ENCODE data around the gene RYR2. TPM values are rescaled to one million over a fixed set of nuclear protein-coding genes. Genes with fewer than 3 reads are reported as not detected.

RYR2 gene
- total RNA-seq, 1 experiment from 2014 or later: 3.4 TPM

- H3K23ac ChIP-seq (ENCODE audit: insufficient read length, low read depth, low read length): no peak overlapping the region
- peaks cover 4% of the 10 kb centered on the region; the same call in 1 of the 2 replicates for H3K4me1 ChIP-seq (ENCODE audit: insufficient read depth, low read length)
- H2BK15ac ChIP-seq (ENCODE audit: low read depth, low read length): no peak overlapping the region
- H3K4me2 ChIP-seq (ENCODE audit: insufficient read depth, insufficient read length, low read length): no peak overlapping the region
- no peak overlapping the region for H2AFZ ChIP-seq (ENCODE audit: low read length)
- Mint-ChIP-seq H3K27ac (no peak overlapping the region), H3K27me3 (ENCODE audit: low read depth) (no peaks in the 10 kb centered on the region), H3K4me3 (no peak overlapping the region), H3K4me1 (peaks cover 20 to 21% of the 10 kb centered on the region in 2 experiments), H3K36me3 (ENCODE audit: insufficient read depth in 1 of 3, low read depth in 3 of 3) (peaks cover 2 to 5% (median 3%) of the 10 kb centered on the region in 3 experiments; a peak in 4 of 7 replicates), H3K9me3 (peaks cover 0 to 2% of the 10 kb centered on the region in 2 experiments; a peak in 1 of 5 replicates)
- H2BK20ac ChIP-seq (ENCODE audit: low read depth, low read length, poor library complexity, severe bottlenecking): no peak overlapping the region
- no peaks in the 10 kb centered on the region for H3K9me3 ChIP-seq (ENCODE audit: control insufficient read depth, low read depth, low read length)
- H3K9ac ChIP-seq (ENCODE audit: extremely low read depth, insufficient read length, low read length): no peak overlapping the region
- H3T11ph ChIP-seq (ENCODE audit: low read length): no peak overlapping the region
- no peak overlapping the region for H2BK12ac ChIP-seq (ENCODE audit: insufficient read length, low read depth, low read length)
- H3K79me1 ChIP-seq (ENCODE audit: insufficient read depth, low read depth, low read length, poor library complexity, severe bottlenecking): no peaks in the 10 kb centered on the region
- no peaks in the 10 kb centered on the region for H4K20me1 ChIP-seq (ENCODE audit: control insufficient read depth, insufficient read depth, insufficient read length)
- no peaks in the 10 kb centered on the region for H3K79me2 ChIP-seq (ENCODE audit: insufficient read depth, low read length)
- no peaks in the 10 kb centered on the region for H3K23me2 ChIP-seq (ENCODE audit: insufficient read length, low read depth, low read length, poor library complexity, severe bottlenecking)
- no peak overlapping the region for H3K27ac ChIP-seq (ENCODE audit: insufficient read length, low read depth, low read length)
- H4K8ac ChIP-seq (replicated peaks; ENCODE audit: insufficient read length, low read depth, low read length): no peak overlapping the region
- no peak overlapping the region for H3K56ac ChIP-seq (ENCODE audit: insufficient read length, low read depth, low read length)
- no peak for DNase-seq
- H3K18ac ChIP-seq (ENCODE audit: insufficient read length, low read depth, low read length): no peak overlapping the region
- no peak overlapping the region for H3K4ac ChIP-seq (ENCODE audit: low read depth, low read length)
- no peak overlapping the region for H4K91ac ChIP-seq (ENCODE audit: insufficient read length, low read depth, low read length)
- no peak overlapping the region for H2AK5ac ChIP-seq (ENCODE audit: insufficient read length, low read length)
- WGBS (ENCODE audit: extremely low coverage, insufficient read length, low lambda C conversion rate): no CpG with 5 or more reads among the region's 7 CpGs
- H2BK120ac ChIP-seq (ENCODE audit: low read depth, low read length, poor library complexity, severe bottlenecking): no peak overlapping the region
- no peak overlapping the region for H2BK5ac ChIP-seq (ENCODE audit: insufficient read length, low read length)
- H3K27me3 ChIP-seq (ENCODE audit: insufficient read depth, low read length): no peaks in the 10 kb centered on the region
- no peak overlapping the region for H4K5ac ChIP-seq (ENCODE audit: insufficient read length, low read depth, low read length)
- no peak for TF ChIP-seq CTCF (conservative IDR thresholded peaks at IDR 0.05)
- no peak overlapping the region for H3K14ac ChIP-seq (ENCODE audit: insufficient read depth, low read length)
Measured at GRCh38 chr1:237857455-237857854, 815.5 kb downstream of the RYR2 start.
